ENCODE measurements around the gene GRIN1.

DNA sequence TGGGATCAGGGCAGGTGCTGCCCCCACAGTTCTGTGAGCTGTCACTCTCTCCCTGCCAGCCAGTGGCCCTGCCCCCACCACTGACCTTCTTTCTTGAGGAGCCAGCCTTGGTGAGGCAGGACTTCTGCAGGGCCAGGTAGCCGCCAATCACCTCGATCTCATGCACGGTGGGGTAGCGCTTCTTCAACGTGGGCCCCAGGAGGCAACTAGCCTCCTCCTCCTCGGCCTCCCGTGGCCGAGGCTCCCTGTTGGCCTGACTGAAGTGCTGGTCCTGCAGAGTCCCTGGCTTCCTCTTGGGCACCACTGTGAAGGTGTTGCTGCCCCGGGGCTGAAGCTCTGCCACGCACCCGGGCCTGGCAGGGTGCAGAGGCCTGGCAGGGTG lies 59.9 kb downstream of the GRIN1 start:
- TF ChIP-seq MYNN (CRISPR knock-in tag; IDR thresholded peaks at IDR 0.05; ENCODE audit: low read depth) (no peak), ZFP62 (CRISPR knock-in tag; IDR thresholded peaks at IDR 0.05) (no peak), MYC (CRISPR knock-in tag; IDR thresholded peaks at IDR 0.05; ENCODE audit: borderline replicate concordance) (no peak; the same call in 1 of the 2 replicates), ZC3H13 (CRISPR knock-in tag; IDR thresholded peaks at IDR 0.05) (no peak; the same call in none of the 2 replicates), HDAC2 (CRISPR knock-in tag; IDR thresholded peaks at IDR 0.05) (no peak), U2AF2 (IDR thresholded peaks at IDR 0.05; ENCODE audit: low read depth, low read length) (no peak), SUZ12 (IDR thresholded peaks at IDR 0.05; ENCODE audit: low read depth, low read length) (no peak), ARNTL (CRISPR knock-in tag; IDR thresholded peaks at IDR 0.05) (no peak), ZNF232 (CRISPR knock-in tag; IDR thresholded peaks at IDR 0.05; ENCODE audit: borderline replicate concordance) (no peak), NRL (CRISPR knock-in tag; IDR thresholded peaks at IDR 0.05; ENCODE audit: borderline replicate concordance) (no peak), KLF13 (CRISPR knock-in tag; IDR thresholded peaks at IDR 0.05) (no peak)
- TF ChIP-seq, protein P1, sequence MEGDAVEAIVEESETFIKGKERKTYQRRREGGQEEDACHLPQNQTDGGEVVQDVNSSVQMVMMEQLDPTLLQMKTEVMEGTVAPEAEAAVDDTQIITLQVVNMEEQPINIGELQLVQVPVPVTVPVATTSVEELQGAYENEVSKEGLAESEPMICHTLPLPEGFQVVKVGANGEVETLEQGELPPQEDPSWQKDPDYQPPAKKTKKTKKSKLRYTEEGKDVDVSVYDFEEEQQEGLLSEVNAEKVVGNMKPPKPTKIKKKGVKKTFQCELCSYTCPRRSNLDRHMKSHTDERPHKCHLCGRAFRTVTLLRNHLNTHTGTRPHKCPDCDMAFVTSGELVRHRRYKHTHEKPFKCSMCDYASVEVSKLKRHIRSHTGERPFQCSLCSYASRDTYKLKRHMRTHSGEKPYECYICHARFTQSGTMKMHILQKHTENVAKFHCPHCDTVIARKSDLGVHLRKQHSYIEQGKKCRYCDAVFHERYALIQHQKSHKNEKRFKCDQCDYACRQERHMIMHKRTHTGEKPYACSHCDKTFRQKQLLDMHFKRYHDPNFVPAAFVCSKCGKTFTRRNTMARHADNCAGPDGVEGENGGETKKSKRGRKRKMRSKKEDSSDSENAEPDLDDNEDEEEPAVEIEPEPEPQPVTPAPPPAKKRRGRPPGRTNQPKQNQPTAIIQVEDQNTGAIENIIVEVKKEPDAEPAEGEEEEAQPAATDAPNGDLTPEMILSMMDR (CRISPR knock-in tag; IDR thresholded peaks at IDR 0.05), result no peak

All from HepG2 (cell line).